ENCODE data around the gene SCAMP1. TPM values are rescaled to one million over a fixed set of nuclear protein-coding genes. Genes with fewer than 3 reads are reported as not detected.
A peak's percentile ranks its signal among the peaks of the same experiment; 100 is the strongest.

SCAMP1 gene
- total RNA-seq, 1 donor from 2014 or later, result 42.8 TPM

GRCh38 chr5:78473751-78474150 lies 113.3 kb downstream of the SCAMP1 start:
- no peak for TF ChIP-seq CTCF (IDR thresholded peaks at IDR 0.05)
- no peak overlapping the region for H3K27ac ChIP-seq
- H3K9me3 ChIP-seq, result no peaks in the 10 kb centered on the region
- no peaks in the 10 kb centered on the region for H3K27me3 ChIP-seq (ENCODE audit: low read depth)
- no peaks in the 10 kb centered on the region for H3K4me1 ChIP-seq
- no peaks in the 10 kb centered on the region for H3K36me3 ChIP-seq
- DNase-seq, result no peak
- H3K4me3 ChIP-seq, result no peak overlapping the region
- ATAC-seq, result no peak
- intact Hi-C loops (cut with DNase I), result no loop called here

GRCh38 chr5:78475370-78475769 lies 115.0 kb downstream of the SCAMP1 start:
- DNase-seq (no peak), ATAC-seq (no peak)
- Histone ChIP-seq H3K27ac (no peak overlapping the region), H3K4me1 (no peaks in the 10 kb centered on the region), H3K9me3 (no peaks in the 10 kb centered on the region), H3K36me3 (no peaks in the 10 kb centered on the region), H3K27me3 (ENCODE audit: low read depth) (no peaks in the 10 kb centered on the region), H3K4me3 (no peak overlapping the region)
- intact Hi-C loops (cut with DNase I), result no loop called here
- no peak for TF ChIP-seq CTCF (IDR thresholded peaks at IDR 0.05)

GRCh38 chr5:78476795-78477194 lies 116.4 kb downstream of the SCAMP1 start:
- H3K27ac ChIP-seq, result no peak overlapping the region
- H3K27me3 ChIP-seq (ENCODE audit: low read depth), result no peaks in the 10 kb centered on the region
- H3K4me1 ChIP-seq, result no peaks in the 10 kb centered on the region
- DNase-seq (no peak), ATAC-seq (no peak)
- no peak overlapping the region for H3K4me3 ChIP-seq
- intact Hi-C loops (cut with DNase I), result no loop called here
- no peak for TF ChIP-seq CTCF (IDR thresholded peaks at IDR 0.05)
- H3K36me3 ChIP-seq, result peaks cover under 1% of the 10 kb centered on the region
- no peaks in the 10 kb centered on the region for H3K9me3 ChIP-seq

- DNase-seq, result no peak
- Histone ChIP-seq H3K4me1 (peaks cover 29% of the 10 kb centered on the region), H3K27ac (no peak overlapping the region), H3K27me3 (ENCODE audit: low read depth) (no peaks in the 10 kb centered on the region), H3K9me3 (no peaks in the 10 kb centered on the region), H3K36me3 (peaks cover 22% of the 10 kb centered on the region), H3K4me3 (no peak overlapping the region)
- no peak for TF ChIP-seq CTCF (IDR thresholded peaks at IDR 0.05)
- ATAC-seq, result peak in 1 of 2 donors; percentile 46
- intact Hi-C loops (cut with DNase I), result no loop called here
Observed at GRCh38 chr5:78482948-78483347, 122.5 kb downstream of the SCAMP1 start.

GRCh38 chr5:78483809-78484521 lies 123.5 kb downstream of the SCAMP1 start:
- DNase-seq, result no peak
- H3K4me3 ChIP-seq, result no peak overlapping the region
- no peaks in the 10 kb centered on the region for H3K9me3 ChIP-seq
- H3K36me3 ChIP-seq, result peaks cover 32% of the 10 kb centered on the region
- TF ChIP-seq CTCF (IDR thresholded peaks at IDR 0.05), result no peak
- ATAC-seq, result peak; percentile 86 to 90
- H3K27ac ChIP-seq, result no peak overlapping the region
- intact Hi-C loops (cut with DNase I), result no loop called here
- H3K4me1 ChIP-seq, result peaks cover 29% of the 10 kb centered on the region
- H3K27me3 ChIP-seq (ENCODE audit: low read depth), result no peaks in the 10 kb centered on the region

Measured in lower lobe of right lung (tissue), 2 donors.